Measurements from ENCODE around the gene CITED4. TPM values are rescaled to one million over a fixed set of nuclear protein-coding genes. Genes with fewer than 3 reads are reported as not detected.

The CITED4 gene
- total RNA-seq, 1 experiment from 2014 or later = 5.3 TPM

DNA sequence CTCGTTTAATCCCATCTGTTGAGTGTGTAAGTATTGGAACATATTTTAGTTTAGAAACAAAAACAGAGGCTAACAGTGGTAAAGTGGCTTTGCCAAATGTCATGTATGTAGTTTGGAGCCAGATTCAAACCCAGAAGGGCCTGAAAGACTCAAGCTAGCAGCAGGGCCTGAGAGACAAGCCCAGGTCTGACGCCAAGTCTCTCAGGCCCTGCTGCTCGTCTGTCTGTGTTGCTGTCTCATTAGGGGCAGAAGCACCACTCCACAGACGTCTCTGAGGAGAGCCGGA, 8.3 kb downstream of the CITED4 start:
- DNase-seq (ENCODE audit: low spot score) = no peak

DNA sequence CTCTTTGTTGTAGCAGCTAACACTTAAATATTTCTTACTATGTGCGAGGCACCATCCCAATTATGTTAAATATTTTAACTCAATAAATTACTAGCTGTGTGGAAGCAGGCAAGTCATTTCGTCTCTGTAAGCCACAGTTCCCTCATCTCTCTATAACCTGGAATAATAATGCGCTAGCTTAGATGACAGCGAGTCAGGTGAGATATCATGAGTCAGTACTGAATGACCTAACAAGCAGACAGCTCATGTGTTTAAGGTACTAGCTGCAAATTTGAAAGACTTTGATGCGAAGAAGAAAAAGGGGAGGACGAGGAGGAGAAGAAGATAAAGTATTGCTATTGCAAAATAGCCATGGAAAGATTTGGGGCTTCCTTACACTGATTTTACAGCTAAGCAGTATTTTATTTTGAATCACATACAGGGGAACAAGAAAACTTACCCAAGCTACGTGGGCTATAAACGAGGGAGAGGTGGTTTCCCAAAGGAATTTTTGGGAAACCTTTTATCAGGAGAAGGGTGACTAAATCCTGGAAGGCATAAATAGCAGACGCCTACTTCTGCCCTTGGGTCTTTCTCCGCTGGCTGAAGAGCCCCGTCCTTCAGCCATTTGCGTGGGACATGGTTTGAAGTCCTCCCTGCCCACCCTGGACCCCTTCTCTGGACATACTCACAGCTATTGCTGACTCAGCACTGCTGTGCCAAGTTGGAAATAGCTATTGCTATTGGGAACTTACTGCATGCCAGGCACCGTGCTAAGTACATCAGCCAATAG, 8.9 kb downstream of the CITED4 start:
- DNase-seq (ENCODE audit: low spot score) = no peak

DNA sequence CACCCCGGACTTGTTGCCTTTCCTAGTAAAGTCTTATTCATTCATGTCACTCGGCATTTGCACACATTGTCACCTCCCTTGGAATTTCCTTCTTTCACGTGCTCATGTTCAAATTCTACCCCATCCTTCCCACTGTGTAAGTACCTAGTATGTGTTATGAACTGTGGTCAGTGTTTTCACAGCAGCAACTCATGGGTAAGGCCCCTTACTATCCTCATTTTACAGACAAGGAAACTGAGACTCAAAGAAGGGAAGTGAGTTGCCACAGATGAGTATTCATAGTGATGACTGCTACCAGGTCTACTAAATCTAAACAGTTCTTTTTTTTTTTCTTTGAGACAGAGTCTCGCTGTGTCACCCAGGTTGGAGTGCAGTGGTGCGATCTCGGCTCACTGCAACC, 10.5 kb downstream of the CITED4 start:
- no peak for DNase-seq (ENCODE audit: low spot score)

DNA sequence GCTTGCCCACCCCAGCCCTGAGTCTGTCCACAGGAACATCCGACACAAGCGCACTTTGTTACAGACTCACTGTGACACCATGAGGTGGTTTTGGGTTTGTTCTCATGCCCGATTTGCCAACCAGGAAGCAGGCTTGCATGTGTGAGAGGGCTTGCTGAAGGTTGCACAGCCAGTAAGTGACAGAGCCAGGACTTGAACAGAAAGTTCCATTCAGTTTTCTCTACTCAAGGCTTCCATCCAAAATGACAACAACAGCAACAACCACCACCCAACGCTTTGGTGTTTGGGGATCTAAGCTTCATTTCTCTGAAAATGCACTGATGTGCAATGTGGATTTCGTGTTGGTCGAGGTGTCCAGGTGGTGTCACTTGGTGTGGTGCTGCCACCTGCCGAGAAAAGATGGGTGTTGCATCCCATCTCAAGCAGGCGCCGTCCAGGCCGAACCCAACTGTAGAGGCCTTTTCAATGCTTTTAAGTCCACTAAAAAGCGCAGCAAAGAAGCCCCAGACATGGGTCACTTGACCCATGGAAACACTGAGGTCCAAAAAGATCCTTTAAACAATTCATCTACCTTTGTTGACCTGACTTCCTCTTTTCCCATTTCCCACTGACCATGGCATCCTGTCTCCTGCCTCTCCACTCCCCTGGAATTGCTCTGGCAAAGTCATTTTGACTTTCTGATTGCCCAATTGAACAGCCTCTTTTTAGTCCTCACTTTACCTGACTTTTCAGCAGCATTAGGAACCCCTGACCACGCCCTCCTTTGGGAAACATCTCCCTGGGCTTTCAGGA, 12.2 kb downstream of the CITED4 start:
- DNase-seq (ENCODE audit: low spot score) = peak; percentile 54

DNA sequence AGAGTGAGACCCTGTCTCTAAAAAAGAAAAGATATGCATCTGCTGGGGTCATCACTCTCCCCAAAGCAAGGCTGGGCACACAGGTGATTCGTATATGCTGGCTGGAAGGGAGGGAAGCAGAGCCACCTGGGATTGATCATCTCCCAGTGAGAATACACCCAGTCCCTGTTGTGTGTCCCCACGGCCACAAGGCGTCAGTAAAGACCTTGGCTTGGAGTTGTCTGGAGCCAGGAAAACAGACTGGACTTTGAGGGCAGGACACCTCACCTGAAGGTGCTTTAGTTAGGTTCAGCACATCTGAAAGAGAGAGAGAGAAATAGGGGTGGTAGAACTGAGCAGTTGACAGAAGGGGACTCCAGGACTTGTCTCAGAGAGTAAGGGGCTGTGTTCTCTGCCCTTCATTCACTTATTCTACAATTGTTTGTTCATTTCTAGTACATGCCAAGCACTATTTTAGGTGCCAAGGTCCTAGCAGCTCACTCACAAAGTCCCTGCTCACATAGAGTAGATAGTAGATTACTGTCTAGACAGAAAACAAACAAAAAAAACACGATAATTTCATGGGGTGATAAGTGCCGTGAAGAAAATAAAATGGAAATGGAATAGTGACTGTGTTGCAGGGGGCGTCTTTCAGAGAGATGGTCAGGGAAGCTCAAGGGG, 13.5 kb downstream of the CITED4 start:
- DNase-seq (ENCODE audit: low spot score) = peak; percentile 67

DNA sequence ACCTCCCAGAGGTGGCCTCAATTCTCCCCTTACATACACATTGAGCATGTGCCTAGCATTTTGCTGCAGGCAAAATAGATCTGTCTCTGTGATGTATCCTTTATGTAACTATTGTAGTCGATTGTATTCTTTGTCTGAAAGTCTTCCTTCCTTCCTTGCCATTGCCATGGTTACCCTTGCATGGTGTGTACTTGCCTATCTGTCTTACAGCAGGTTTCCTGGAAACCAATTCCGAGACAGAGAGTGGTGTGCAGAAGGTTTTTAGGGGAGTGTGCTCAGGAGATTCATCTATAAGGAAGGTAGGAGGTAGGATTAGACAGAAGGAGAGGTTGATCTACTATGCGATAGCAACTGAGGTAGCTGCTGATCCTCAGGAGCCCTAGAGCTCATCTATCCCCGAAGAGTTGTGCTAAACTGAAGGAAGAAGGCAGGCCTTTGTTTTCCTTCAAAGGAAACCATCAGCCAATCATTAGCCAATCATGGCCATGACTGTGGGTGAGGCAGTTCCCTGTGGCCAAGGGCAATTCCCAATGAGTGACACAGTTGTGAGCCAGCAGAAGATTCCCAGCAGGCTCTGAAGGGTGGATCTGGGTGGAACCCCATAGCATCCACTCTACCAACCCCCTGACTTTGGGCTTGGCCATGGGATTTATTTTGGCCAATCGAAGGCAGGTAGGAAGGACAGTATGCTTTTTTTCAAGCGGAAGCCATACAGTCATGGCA, 15.0 kb downstream of the CITED4 start:
- no peak for DNase-seq (ENCODE audit: low spot score)

DNA sequence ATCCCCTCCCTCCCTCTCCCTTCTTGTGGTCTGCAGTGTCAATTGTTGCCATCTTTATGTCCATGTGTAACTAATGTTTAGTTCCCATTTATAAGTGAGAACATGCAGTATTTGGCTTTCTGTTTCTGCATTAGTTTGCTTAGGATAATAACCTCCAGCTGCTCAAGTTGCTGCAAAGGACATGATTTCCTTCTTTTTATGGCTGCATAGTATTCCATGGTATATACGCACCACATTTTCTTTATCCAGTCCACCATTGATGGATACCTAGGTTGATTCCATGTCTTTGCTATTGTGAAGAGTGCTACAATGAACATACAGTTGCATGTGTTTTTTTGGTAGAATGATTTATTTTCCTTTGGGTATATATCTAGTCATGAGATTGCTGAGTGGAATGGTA, 16.3 kb downstream of the CITED4 start:
- DNase-seq (ENCODE audit: low spot score) = no peak

DNA sequence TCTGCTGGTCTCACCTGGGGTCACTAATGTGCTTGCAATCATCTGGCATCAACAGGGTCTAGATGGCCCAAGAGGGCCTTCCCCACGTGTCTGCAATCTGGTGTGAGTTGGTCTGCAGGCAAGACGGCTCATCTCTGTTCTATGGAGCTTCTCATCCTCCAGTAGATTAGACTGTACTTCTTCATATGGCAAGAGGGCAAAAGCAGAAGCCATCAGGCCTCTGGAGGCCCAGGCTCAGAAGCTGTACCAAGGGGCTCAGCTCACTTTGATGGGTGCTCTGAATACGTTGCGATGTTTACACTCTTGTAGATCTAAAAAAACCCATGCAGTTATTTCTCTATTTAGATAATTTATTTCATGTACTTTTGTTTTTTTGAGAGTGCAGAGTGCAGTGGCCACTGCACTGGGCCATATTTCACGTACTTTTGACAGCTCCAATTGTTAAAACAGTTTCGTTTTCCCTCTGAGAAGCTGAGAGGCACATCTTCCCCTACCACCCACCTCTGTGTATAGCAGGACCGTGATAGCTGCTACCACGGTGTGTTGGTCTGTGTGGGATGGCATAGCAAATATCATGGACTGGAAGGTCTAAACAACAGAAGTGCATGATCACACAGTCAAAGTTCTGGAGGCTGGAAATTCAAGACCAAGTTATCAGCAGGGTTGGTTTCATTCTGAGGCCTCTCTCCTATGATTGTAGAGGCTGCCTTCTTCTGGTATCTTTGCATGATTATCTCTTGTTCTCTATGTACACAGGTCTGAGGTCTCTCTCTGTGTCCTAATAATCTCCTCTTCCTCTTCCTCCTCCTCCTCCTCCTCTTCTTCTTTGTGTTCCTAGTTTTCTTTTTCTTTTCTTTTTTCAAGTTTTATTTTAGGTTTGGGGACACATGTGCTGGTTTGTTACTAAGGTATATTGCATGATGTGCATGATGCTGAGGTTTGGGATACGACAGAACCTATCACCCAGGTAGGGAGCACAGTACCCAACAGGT, 17.0 kb downstream of the CITED4 start:
- DNase-seq (ENCODE audit: low spot score) = no peak

DNA sequence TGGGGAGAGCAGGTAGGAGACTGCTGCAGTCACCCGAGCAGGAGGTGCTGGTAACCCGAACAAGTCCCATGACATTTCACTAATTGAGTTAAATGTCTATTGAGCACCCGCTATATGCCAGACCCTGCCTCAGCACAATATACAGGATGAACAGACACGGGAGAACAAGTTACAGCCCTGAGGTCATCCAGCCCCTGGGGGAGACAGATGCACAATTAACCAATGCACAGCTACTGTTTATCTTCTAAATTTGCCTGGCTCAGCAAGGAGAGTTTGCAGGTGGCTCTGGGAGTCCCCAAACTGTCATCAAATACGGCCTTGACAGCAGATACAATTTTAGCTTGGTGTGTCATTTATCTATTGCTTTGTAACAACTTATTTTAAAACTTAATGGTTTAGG, 18.1 kb downstream of the CITED4 start:
- no peak for DNase-seq (ENCODE audit: low spot score)

DNA sequence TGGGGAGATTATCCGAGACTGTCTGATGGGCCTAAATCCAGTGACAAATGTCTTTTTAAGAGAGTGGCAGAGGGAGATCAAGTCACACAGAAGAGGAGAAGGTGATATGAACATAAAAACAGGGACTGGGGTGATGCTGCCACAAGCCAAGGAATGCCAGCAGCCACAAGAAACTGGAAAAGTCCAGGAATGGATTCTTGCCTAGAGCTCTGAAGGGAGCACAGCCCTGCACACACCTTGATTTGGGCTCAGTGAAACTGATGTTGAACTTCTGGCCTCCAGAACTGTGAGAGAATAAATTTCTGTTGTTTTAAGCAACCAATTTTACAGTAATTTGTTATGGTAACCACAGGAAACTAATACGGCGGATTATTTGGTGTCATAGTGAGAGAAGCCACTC, 19.5 kb downstream of the CITED4 start:
- DNase-seq (ENCODE audit: low spot score) = no peak

DNA sequence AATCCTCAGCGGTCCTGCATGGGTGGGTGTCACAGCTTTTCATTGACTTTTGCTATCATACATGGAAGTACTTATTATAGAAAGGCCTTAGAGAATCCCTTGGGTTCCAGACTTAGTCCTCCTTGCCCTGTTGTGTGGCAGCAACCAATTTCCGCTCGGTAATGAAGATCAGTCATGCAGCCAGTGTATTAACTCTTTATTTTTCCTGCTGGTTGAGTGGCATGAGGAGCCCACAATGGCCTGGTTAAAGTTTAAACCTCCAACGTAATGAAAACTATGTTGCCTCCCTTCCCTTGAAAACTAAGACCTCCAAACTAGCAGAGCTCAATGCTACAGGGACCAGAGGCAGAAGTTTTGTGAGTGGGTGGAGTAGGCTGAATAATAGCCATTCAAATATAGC, 20.0 kb downstream of the CITED4 start:
- no peak for DNase-seq (ENCODE audit: low spot score)

DNA sequence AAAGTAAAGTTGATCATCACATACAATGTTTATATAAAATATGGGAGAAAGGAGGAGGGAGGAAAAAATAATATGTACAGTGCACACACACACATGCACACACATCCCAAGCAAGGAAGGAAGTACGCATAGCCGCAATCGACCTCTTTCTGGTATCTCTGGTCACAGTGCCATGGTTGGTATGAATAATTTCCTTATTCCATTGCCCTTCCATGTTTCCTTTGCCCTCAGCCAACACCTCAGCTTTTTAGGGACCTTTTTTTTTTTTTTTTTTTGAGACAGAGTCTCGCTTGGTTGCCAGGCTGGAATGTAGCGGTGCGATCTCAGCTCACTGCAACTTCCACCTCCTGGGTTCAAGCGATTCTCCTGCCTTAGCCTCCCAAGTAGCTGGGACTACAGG, 20.6 kb downstream of the CITED4 start:
- DNase-seq (ENCODE audit: low spot score) = no peak

DNA sequence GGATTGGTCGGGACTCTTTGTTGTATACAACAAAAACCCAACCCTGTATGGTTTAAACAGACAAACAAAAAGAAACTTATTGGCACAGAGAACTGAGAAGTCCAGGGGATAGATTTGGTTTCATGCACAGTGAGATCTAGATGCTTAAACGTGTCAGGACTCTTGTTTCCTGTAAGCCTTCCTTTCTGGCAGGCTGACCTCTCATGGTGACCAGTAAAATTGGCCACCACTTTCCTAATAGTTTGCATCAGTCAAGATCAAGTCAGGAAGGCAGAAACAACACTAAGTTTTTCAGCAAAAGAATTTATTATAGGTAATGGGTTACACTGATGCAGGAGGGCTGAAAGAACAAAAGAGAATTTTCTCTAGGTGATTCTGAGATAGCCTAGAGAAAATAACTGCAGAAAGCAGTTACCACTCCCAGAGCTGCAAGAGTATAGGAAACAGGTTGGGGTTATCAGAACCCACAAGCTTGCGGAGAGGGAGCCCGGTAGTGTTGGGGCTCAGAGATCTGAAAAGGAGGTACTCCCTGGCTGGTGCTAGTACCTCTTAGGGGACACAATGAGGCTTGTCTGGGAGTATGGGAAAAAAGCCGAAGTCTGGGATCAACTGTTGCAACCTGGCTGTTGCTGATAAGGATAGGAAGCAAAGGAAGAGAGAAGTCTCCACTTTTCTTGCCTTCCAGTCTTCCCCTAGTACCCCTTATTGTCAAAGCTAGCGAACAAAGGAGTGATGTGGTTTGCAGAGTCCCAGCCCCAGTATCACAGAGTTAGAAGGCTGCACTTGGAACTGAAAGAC, 21.4 kb downstream of the CITED4 start:
- no peak for DNase-seq (ENCODE audit: low spot score)

DNA sequence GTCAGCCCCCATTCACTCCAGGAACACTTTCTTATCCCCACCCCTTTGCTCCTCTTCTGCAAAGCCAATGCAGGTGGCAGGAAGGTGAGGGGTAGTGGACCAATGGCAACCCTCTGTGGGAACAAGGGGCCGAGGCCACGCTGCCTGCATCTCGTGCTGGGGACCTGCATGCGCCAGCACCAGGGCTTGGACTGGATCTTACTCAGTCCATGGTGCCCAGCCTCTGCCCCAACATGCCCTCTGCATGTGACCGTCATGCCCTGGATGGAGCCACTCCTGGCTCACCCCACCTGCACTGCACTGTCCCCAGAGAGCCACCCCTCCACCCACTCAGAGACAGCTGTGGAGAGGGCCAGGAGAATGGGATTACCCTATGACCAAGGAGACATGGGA, 22.2 kb downstream of the CITED4 start:
- no peak for DNase-seq (ENCODE audit: low spot score)

DNA sequence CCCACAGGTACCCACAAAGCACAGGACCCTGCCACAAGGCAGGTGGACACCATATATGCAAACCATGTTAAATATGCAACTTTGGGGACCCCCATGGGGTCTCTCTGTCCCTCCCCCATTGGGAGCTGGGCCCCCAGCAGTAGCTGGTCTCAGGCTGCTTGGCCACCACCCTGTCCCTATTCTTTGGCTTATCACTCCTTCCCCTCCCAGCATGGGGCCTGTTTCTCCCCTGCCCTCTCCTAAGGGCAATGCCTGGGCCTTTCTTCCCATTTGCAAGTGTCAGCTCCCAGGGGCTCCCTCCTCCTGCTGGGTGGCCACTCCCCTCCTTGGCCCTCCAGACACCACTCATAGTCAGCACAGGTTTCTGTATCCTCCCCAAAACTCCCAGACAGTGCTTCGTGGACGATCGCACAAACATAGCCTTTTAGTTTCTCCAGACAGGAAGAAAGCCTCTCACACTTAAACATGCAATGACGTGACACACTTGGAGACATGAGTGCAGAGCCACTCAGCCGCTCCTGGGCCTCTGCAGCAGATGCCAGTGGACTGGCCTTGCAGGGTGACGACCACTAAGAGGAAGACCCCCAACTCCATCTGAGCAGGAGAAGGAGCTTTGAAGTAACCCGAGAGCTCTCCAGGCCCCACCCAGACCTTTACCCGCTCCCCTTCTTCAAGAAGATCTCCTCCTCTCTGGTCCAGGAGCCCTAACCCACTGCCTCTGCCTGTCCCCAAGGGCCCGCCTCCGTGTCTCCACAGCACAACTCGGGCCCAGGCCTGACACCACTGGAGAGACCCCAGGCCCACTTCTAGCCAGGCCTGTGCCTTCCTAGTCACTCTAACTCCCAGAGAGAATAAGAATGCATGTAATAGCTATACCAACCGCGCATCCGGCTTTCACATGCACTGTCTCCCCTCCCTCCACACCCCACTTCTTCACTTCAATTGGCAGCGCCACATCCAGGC, 22.9 kb downstream of the CITED4 start:
- DNase-seq (ENCODE audit: low spot score) = no peak

DNA sequence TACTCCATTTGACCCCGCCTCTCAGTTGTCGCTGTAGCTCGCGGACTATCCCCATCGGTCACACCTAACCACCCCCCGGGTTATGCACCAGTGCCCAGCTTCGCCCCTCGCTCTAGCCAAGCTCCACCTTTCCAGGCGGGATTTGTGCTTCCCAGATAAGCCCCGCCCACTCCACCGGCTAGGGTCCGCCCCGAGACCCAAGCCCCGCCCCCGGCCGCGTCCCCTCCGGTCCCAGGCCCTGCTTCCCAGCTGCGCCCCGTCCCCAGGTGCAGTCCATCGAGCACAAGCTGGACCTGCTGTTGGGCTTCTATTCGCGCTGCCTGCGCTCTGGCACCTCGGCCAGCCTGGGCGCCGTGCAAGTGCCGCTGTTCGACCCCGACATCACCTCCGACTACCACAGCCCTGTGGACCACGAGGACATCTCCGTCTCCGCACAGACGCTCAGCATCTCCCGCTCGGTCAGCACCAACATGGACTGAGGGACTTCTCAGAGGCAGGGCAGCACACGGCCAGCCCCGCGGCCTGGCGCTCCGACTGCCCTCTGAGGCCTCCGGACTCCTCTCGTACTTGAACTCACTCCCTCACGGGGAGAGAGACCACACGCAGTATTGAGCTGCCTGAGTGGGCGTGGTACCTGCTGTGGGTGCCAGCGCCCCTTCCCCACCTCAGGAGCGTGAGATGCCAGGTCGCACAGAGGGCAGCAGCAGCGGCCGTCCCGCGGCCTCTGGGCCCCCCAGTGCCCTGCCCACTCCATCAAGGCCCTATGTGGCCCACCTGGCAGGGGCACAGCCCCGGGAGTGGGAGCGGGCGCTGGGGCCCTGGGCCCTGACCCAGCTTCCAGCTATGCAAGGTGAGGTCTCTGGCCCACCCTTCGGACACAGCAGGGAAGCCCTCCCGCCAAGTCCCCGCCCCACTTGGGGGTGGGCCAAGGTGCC, 23.9 kb downstream of the CITED4 start:
- no peak for DNase-seq (ENCODE audit: low spot score)

DNA sequence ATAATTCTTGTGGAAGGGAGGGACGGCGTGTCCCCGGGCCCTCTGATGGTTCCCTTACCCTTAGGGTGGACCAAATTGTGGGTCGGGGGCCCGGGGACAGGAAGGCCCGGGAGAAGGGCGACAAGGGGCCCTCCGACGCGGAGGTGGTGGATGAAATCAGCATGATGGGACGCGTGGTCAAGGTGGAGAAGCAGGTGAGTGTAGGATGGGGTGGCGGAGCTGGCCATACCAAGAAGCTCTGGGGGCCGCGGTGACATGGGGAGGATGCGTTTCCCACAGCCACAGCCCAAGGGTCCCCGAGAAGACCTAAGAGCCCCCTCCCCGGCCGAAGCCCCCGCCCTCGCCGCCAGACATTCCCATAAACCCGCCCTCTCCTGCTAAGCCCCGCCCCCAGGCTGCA, 24.6 kb downstream of the CITED4 start:
- DNase-seq (ENCODE audit: low spot score) = no peak

DNA sequence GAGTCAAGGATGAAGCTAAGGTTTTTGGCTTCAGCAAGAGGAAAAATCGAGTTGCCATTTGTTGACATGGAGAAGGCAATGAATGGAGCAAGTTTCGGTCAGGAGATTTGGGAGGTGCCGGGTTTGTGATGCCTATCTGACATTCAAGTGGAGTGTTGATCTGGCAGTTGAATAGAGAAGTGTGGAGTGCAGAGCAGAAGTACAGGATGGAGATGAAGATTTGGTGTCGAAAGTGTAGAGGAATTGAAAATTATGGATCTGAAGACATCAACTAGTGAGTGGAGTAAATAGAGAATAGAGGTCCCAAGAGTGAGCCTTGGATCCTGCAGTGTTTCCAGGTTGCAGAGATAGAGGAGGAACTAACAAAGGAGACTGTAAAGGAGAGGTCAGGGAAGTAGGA, 25.9 kb downstream of the CITED4 start:
- DNase-seq (ENCODE audit: low spot score) = no peak
